Keratinocyte (primary cell): Measurements from ENCODE around the gene PGS1. TPM values are rescaled to one million over a fixed set of nuclear protein-coding genes. Genes with fewer than 3 reads are reported as not detected.

Source experiments
- DNase-seq: peaks from one replicate; pipeline ENCODE4 v3.0.0-alpha.2; 2011; ENCODE audit warnings: low read depth, missing footprints, low spot score
- FAIRE-seq: peaks from 2 replicates; lab custom pipeline; 2011; peaks lifted over from hg19 to GRCh38; lab: Jason Lieb, UNC
- H2AFZ ChIP-seq: 2 replicates; pipeline ENCODE4 v1.6.0; 2012; ENCODE audit warnings: low read length, control low read depth, inconsistent platforms; ENCODE audit not compliant: control insufficient read depth
- H3K27ac ChIP-seq: 2 replicates; pipeline ENCODE4 v1.5.1; 2011; ENCODE audit warnings: low read length; ENCODE audit not compliant: control insufficient read depth, insufficient read depth
- H3K27me3 ChIP-seq: 3 replicates; pipeline ENCODE4 v1.6.0; 2011; ENCODE audit warnings: low read length; ENCODE audit not compliant: control insufficient read depth, insufficient read depth; ENCODE audit errors: extremely low read depth
- H3K36me3 ChIP-seq, 2 experiments: 2 replicates in 1 of 2; 3 replicates in 1 of 2; pipeline ENCODE4 v1.5.1; 2011; ENCODE audit warnings: low read length in 2 of 2, mild to moderate bottlenecking in 1 of 2; ENCODE audit not compliant: control insufficient read depth in 2 of 2, insufficient read depth in 2 of 2; ENCODE audit errors: extremely low read depth in 1 of 2
- H3K4me1 ChIP-seq: 3 replicates; pipeline ENCODE4 v1.5.1; 2011; ENCODE audit warnings: low read length; ENCODE audit not compliant: control insufficient read depth, insufficient read depth; ENCODE audit errors: extremely low read depth
- H3K4me2 ChIP-seq: 3 replicates; pipeline ENCODE4 v1.6.0; 2011; ENCODE audit warnings: low read depth, low read length; ENCODE audit not compliant: control insufficient read depth, insufficient read depth; ENCODE audit errors: extremely low read depth
- H3K4me3 ChIP-seq, 3 experiments: fragments of 200-600 bp in 1 of 3; sonication (generic) in 1 of 3; 2 replicates in 2 of 3; 3 replicates in 1 of 3; pipeline ENCODE4 v1.5.1; 2011 to 2016; ENCODE audit warnings: low read length in 3 of 3, mild to moderate bottlenecking in 3 of 3, control low read depth in 2 of 3, inconsistent platforms in 1 of 3, low read depth in 1 of 3, mixed read lengths in 1 of 3, mixed run types in 1 of 3, moderate library complexity in 1 of 3; ENCODE audit not compliant: control insufficient read depth in 2 of 3, insufficient read depth in 2 of 3; ENCODE audit errors: extremely low read depth in 1 of 3
- H3K79me2 ChIP-seq: 2 replicates; pipeline ENCODE4 v1.6.0; 2012; ENCODE audit warnings: low read length; ENCODE audit not compliant: control insufficient read depth, insufficient read depth
- H3K9ac ChIP-seq: 3 replicates; pipeline ENCODE4 v1.6.0; 2011; ENCODE audit warnings: low read length; ENCODE audit not compliant: control insufficient read depth, insufficient read depth; ENCODE audit errors: extremely low read depth
- H3K9me1 ChIP-seq: 3 replicates; pipeline ENCODE4 v1.6.0; 2011; ENCODE audit warnings: low read length; ENCODE audit not compliant: control insufficient read depth, insufficient read depth; ENCODE audit errors: extremely low read depth
- H3K9me3 ChIP-seq: 2 replicates; pipeline ENCODE4 v1.5.1; 2012; ENCODE audit warnings: low read depth, low read length; ENCODE audit not compliant: control insufficient read depth
- H4K20me1 ChIP-seq: 3 replicates; pipeline ENCODE4 v1.6.0; 2011; ENCODE audit warnings: low read length; ENCODE audit not compliant: control insufficient read depth, insufficient read depth; ENCODE audit errors: extremely low read depth
- CTCF ChIP-seq, 3 experiments: IDR thresholded peaks in 1 of 3; conservative IDR thresholded peaks in 1 of 3; optimal IDR thresholded peaks in 1 of 3; 2 replicates in 2 of 3; 3 replicates in 1 of 3; pipeline versions ENCODE3 to v1.5.1; 2011; ENCODE audit warnings: low read length in 3 of 3, mild to moderate bottlenecking in 3 of 3, moderate library complexity in 2 of 3, control low read depth in 1 of 3, inconsistent platforms in 1 of 3; ENCODE audit not compliant: insufficient read depth in 2 of 3; ENCODE audit errors: extremely low read depth in 1 of 3
- EZH2 ChIP-seq: IDR thresholded peaks from one replicate; pipeline ENCODE4 v1.6.1; 2012; ENCODE audit warnings: inconsistent platforms, mild to moderate bottlenecking, low read length, moderate library complexity
- dilution Hi-C: fragments of 300-500 bp; cut with MboI; formaldehyde crosslinking; loops from one replicate; pipeline ENCODE4 v1.7.0; 2020; ENCODE audit warnings: low sequenced_read_pairs; ENCODE audit not compliant: extremely low pct_ligation_motif_present
- polyA plus RNA-seq, 5 experiments: library from polyadenylated mRNA; depleted of rRNA in 3 of 5; stranded (reverse) in 3 of 5; stranded (forward) in 1 of 5; unstranded in 1 of 5; fragments of >200 nt; gene quantifications; 1 replicate in 1 of 5; 2 replicates in 3 of 5; 3 replicates in 1 of 5; pipeline versions ENCODE4 v1.2.1 to v1.2.3, GENCODE V29; 2011 to 2012; ENCODE audit warnings: missing spikeins in 2 of 5, low read depth in 1 of 5, low replicate concordance in 1 of 5

PGS1 gene
- polyA plus RNA-seq, 1 donor (not counting 4 experiments of a cell fraction or from before 2014, with no cell fraction given): 19.6 TPM

DNA sequence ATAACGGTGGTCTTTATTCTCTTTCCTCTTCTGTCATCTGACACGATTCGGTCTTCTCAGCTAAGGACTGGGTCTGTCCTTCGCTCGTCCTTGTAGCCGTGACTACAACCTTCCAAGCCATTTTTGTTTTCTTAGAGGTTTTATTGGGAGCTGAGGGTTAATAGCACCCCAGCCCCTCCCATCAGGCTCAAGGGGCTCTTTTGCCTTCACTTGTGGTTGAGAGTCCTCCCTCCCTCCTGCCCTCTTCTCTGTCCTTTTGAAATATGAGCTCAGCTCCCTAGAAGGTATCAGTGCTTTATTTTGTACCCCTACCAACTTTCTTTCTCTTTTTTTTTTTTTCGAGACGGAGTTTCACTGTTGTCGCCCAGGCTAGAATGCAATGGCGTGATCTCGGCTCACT is 43.2 kb upstream of the PGS1 start:
- Histone ChIP-seq H4K20me1 (no peaks in the 10 kb centered on the region), H3K27ac (peak overlapping the region; percentile 19), H3K36me3 (no peaks in the 10 kb centered on the region), H3K9ac (no peak overlapping the region), H3K4me3 (no peak overlapping the region), H3K4me1 (peaks cover 35% of the 10 kb centered on the region), H3K27me3 (no peaks in the 10 kb centered on the region), H3K4me2 (no peak overlapping the region), H3K79me2 (no peaks in the 10 kb centered on the region), H3K9me1 (no peaks in the 10 kb centered on the region), H2AFZ (no peak overlapping the region), H3K9me3 (no peaks in the 10 kb centered on the region)
- no peak for TF ChIP-seq CTCF (optimal IDR thresholded peaks at IDR 0.05 in 1 of 3, IDR thresholded peaks at IDR 0.05 in 1 of 3, conservative IDR thresholded peaks at IDR 0.05 in 1 of 3; ENCODE audit: extremely low read depth in 1 of 3, insufficient read depth in 2 of 3, low read length in 3 of 3)
- TF ChIP-seq EZH2: no peak
- FAIRE-seq (no peak), DNase-seq (no peak)
- dilution Hi-C loops: no loop called here

DNA sequence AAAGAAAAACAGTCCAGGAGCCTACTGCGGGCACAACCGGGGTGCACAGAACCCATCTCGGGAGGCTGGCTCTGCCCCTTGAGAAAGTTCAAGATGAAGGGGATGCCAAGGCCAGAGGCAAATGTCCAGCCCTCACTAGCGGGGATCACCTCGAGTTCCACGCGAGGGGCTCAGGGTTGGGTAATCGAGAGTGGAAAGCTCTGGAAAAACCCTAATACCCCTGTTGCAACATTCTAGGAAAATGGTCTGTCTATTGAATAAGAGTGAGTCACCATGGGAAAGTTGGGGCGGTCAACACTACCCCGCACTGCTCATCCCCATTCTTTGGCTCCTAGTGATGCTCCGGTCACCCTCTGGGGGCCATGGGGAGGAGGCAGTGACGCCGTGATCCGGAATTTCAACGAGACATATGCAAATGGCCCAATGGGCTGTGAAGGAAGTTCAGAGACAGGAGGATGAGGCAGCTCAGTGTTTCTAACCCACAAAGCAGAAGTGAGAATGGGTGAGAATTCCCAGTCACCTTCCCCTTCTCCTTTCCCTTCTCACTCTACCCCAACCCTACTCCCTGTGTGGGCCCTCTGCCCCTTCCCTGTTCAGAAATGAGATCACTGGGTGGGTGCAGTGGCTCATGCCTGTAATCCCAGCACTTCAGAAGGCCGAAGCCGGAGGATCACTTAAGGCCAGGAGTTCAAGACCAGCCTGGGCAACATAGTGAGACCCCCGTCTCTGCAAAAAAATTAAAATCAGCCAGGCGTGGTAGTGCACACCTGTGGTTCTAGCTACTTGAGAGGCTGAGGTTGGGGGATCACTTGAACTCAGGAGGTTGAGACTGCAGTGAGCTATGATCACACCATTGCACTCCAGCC is 41.0 kb upstream of the PGS1 start:
- Histone ChIP-seq H3K9me1 (no peaks in the 10 kb centered on the region), H2AFZ (no peak overlapping the region), H4K20me1 (no peaks in the 10 kb centered on the region), H3K79me2 (no peaks in the 10 kb centered on the region), H3K4me1 (peaks cover 54% of the 10 kb centered on the region), H3K4me3 (no peak overlapping the region), H3K9me3 (no peaks in the 10 kb centered on the region), H3K4me2 (no peak overlapping the region), H3K36me3 (no peaks in the 10 kb centered on the region), H3K27me3 (no peaks in the 10 kb centered on the region), H3K9ac (no peak overlapping the region), H3K27ac (no peak overlapping the region)
- dilution Hi-C loops: no loop called here
- FAIRE-seq (no peak), DNase-seq (no peak)
- TF ChIP-seq EZH2 (no peak), CTCF (optimal IDR thresholded peaks at IDR 0.05 in 1 of 3, IDR thresholded peaks at IDR 0.05 in 1 of 3, conservative IDR thresholded peaks at IDR 0.05 in 1 of 3; ENCODE audit: extremely low read depth in 1 of 3, insufficient read depth in 2 of 3, low read length in 3 of 3) (no peak)
